GM12891 (cell line): ENCODE data around the gene PRDM1.

Source experiments
- POLR2A ChIP-seq: IDR thresholded peaks from 2 replicates; pipeline ENCODE4 v1.6.1; 2011; ENCODE audit warnings: low read depth, low read length, control low read depth
- POLR2AphosphoS5 ChIP-seq: IDR thresholded peaks from 2 replicates; pipeline ENCODE4 v1.6.1; 2011; ENCODE audit warnings: low read depth, low read length, control low read depth
- SPI1 ChIP-seq: IDR thresholded peaks from 2 replicates; pipeline ENCODE4 v1.6.1; 2011; ENCODE audit warnings: low read depth, low read length, control low read depth

GRCh38 chr6:106072501-106073090 lies 13.5 kb upstream of the PRDM1 start:
- TF ChIP-seq POLR2AphosphoS5: no peak
- TF ChIP-seq SPI1: no peak
- no peak for TF ChIP-seq POLR2A
